ENCODE results near the gene PKDCC. TPM values are rescaled to one million over a fixed set of nuclear protein-coding genes. Genes with fewer than 3 reads are reported as not detected.
"Not testable (repeated sequence)": the region's sequence is repeated elsewhere in the genome, so short reads cannot be mapped to it uniquely, and the experiment has no call there.

PKDCC gene
- total and polyA plus RNA-seq, 2 donors: 172 to 247 TPM

- Histone ChIP-seq H3K4me1 (ENCODE audit: insufficient read depth) (no peaks in the 10 kb centered on the region), H3K27ac (ENCODE audit: low read depth) (no peak overlapping the region), H3K36me3 (ENCODE audit: insufficient read depth) (no peaks in the 10 kb centered on the region), H3K4me3 (ENCODE audit: low read depth, low read length) (no peak overlapping the region)
- 77% methylated on average over 13 of the region's 13 CpGs for WGBS
- DNase-seq (ENCODE audit: extremely low spot score): no peak
These were observed 11.6 kb downstream of the PKDCC start for GRCh38 chr2:42059261-42059898.

- Histone ChIP-seq H3K36me3 (ENCODE audit: insufficient read depth) (no peaks in the 10 kb centered on the region), H3K4me3 (ENCODE audit: low read depth, low read length) (no peak overlapping the region), H3K27ac (ENCODE audit: low read depth) (no peak overlapping the region), H3K4me1 (ENCODE audit: insufficient read depth) (no peaks in the 10 kb centered on the region)
- no peak for DNase-seq (ENCODE audit: extremely low spot score)
- 67% methylated on average over 8 of the region's 8 CpGs for WGBS
These were observed 12.2 kb downstream of the PKDCC start for GRCh38 chr2:42060028-42060427.

GRCh38 chr2:42060718-42061619, 13.1 kb downstream of the PKDCC start:
- Histone ChIP-seq H3K4me1 (ENCODE audit: insufficient read depth) (no peaks in the 10 kb centered on the region), H3K4me3 (ENCODE audit: low read depth, low read length) (no peak overlapping the region), H3K36me3 (ENCODE audit: insufficient read depth) (no peaks in the 10 kb centered on the region), H3K27ac (ENCODE audit: low read depth) (no peak overlapping the region)
- no peak for DNase-seq (ENCODE audit: extremely low spot score)
- WGBS: 24% methylated on average over 14 of the region's 14 CpGs

GRCh38 chr2:42061839-42062238, 14.0 kb downstream of the PKDCC start:
- WGBS: 65% methylated on average over 1 of the region's 1 CpG
- Histone ChIP-seq H3K27ac (ENCODE audit: low read depth) (no peak overlapping the region), H3K4me1 (ENCODE audit: insufficient read depth) (no peaks in the 10 kb centered on the region), H3K4me3 (ENCODE audit: low read depth, low read length) (no peak overlapping the region), H3K36me3 (ENCODE audit: insufficient read depth) (no peaks in the 10 kb centered on the region)
- DNase-seq (ENCODE audit: extremely low spot score): no peak

GRCh38 chr2:42063431-42064171, 15.8 kb downstream of the PKDCC start:
- H3K27ac ChIP-seq (ENCODE audit: low read depth): no peak overlapping the region
- no peaks in the 10 kb centered on the region for H3K4me1 ChIP-seq (ENCODE audit: insufficient read depth)
- no peak overlapping the region for H3K4me3 ChIP-seq (ENCODE audit: low read depth, low read length)
- 50% methylated on average over 5 of the region's 5 CpGs for WGBS
- no peaks in the 10 kb centered on the region for H3K36me3 ChIP-seq (ENCODE audit: insufficient read depth)
- no peak for DNase-seq (ENCODE audit: extremely low spot score)

- H3K4me3 ChIP-seq (ENCODE audit: low read depth, low read length): no peak overlapping the region
- no peaks in the 10 kb centered on the region for H3K4me1 ChIP-seq (ENCODE audit: insufficient read depth)
- no peak overlapping the region for H3K27ac ChIP-seq (ENCODE audit: low read depth)
- 33% methylated on average over 8 of the region's 8 CpGs for WGBS
- no peaks in the 10 kb centered on the region for H3K36me3 ChIP-seq (ENCODE audit: insufficient read depth)
- DNase-seq (ENCODE audit: extremely low spot score): no peak
These were observed 16.7 kb downstream of the PKDCC start for GRCh38 chr2:42064417-42064942.

- not testable (repeated sequence) for H3K27ac ChIP-seq (ENCODE audit: low read depth); H3K36me3 ChIP-seq (ENCODE audit: insufficient read depth); DNase-seq (ENCODE audit: extremely low spot score); H3K4me3 ChIP-seq (ENCODE audit: low read depth, low read length); H3K4me1 ChIP-seq (ENCODE audit: insufficient read depth)
- 92% methylated on average over 5 of the region's 5 CpGs for whole genome bisulfite sequencing
These were observed 17.9 kb downstream of the PKDCC start for GRCh38 chr2:42065753-42066152.

GRCh38 chr2:42067001-42067400, 19.2 kb downstream of the PKDCC start:
- WGBS: 94% methylated on average over 9 of the region's 9 CpGs
- H3K27ac ChIP-seq (ENCODE audit: low read depth); H3K4me3 ChIP-seq (ENCODE audit: low read depth, low read length); H3K36me3 ChIP-seq (ENCODE audit: insufficient read depth); H3K4me1 ChIP-seq (ENCODE audit: insufficient read depth); DNase-seq (ENCODE audit: extremely low spot score): not testable (repeated sequence)

GRCh38 chr2:42067521-42067920, 19.7 kb downstream of the PKDCC start:
- no peak for DNase-seq (ENCODE audit: extremely low spot score)
- H3K27ac ChIP-seq (ENCODE audit: low read depth): no peak overlapping the region
- no peak overlapping the region for H3K4me3 ChIP-seq (ENCODE audit: low read depth, low read length)
- WGBS: 71% methylated on average over 8 of the region's 8 CpGs
- H3K36me3 ChIP-seq (ENCODE audit: insufficient read depth): no peaks in the 10 kb centered on the region
- H3K4me1 ChIP-seq (ENCODE audit: insufficient read depth): no peaks in the 10 kb centered on the region

GRCh38 chr2:42068571-42069178, 20.9 kb downstream of the PKDCC start:
- WGBS: 79% methylated on average over 13 of the region's 13 CpGs
- Histone ChIP-seq H3K4me1 (ENCODE audit: insufficient read depth) (no peaks in the 10 kb centered on the region), H3K4me3 (ENCODE audit: low read depth, low read length) (no peak overlapping the region), H3K27ac (ENCODE audit: low read depth) (no peak overlapping the region), H3K36me3 (ENCODE audit: insufficient read depth) (no peaks in the 10 kb centered on the region)
- DNase-seq (ENCODE audit: extremely low spot score): no peak

- 77% methylated on average over 2 of the region's 2 CpGs for WGBS
- no peaks in the 10 kb centered on the region for H3K4me1 ChIP-seq (ENCODE audit: insufficient read depth)
- H3K36me3 ChIP-seq (ENCODE audit: insufficient read depth): no peaks in the 10 kb centered on the region
- no peak overlapping the region for H3K27ac ChIP-seq (ENCODE audit: low read depth)
- no peak overlapping the region for H3K4me3 ChIP-seq (ENCODE audit: low read depth, low read length)
- no peak for DNase-seq (ENCODE audit: extremely low spot score)
These were observed 21.7 kb downstream of the PKDCC start for GRCh38 chr2:42069568-42069967.

- no peaks in the 10 kb centered on the region for H3K4me1 ChIP-seq (ENCODE audit: insufficient read depth)
- no peak overlapping the region for H3K4me3 ChIP-seq (ENCODE audit: low read depth, low read length)
- H3K36me3 ChIP-seq (ENCODE audit: insufficient read depth): no peaks in the 10 kb centered on the region
- no peak for DNase-seq (ENCODE audit: extremely low spot score)
- WGBS: 83% methylated on average over 4 of the region's 4 CpGs
- no peak overlapping the region for H3K27ac ChIP-seq (ENCODE audit: low read depth)
These were observed 24.0 kb downstream of the PKDCC start for GRCh38 chr2:42071791-42072190.

GRCh38 chr2:42072349-42073118, 24.7 kb downstream of the PKDCC start:
- no peaks in the 10 kb centered on the region for H3K36me3 ChIP-seq (ENCODE audit: insufficient read depth)
- DNase-seq (ENCODE audit: extremely low spot score): no peak
- 55% methylated on average over 13 of the region's 13 CpGs for WGBS
- H3K27ac ChIP-seq (ENCODE audit: low read depth): no peak overlapping the region
- no peaks in the 10 kb centered on the region for H3K4me1 ChIP-seq (ENCODE audit: insufficient read depth)
- H3K4me3 ChIP-seq (ENCODE audit: low read depth, low read length): no peak overlapping the region
